Spleen (tissue), 11 donors: Measurements from ENCODE around the gene NSG1. TPM values are rescaled to one million over a fixed set of nuclear protein-coding genes. Genes with fewer than 3 reads are reported as not detected.

Experiments used
- DNase-seq: peaks from one replicate; pipeline ENCODE4 v3.0.0-alpha.2; 2020
- H3K27ac ChIP-seq, 8 donors: fragments of 200-600 bp; sonication (generic) in 7 of 8; 1 replicate in 4 of 8; 2 replicates in 4 of 8; pipeline versions ENCODE4 v1.5.0 to v1.8.0; 2016 to 2021; ENCODE audit warnings: inconsistent platforms in 4 of 8, mild to moderate bottlenecking in 4 of 8, moderate library complexity in 1 of 8
- H3K27me3 ChIP-seq, 7 donors: fragments of 200-600 bp; sonication (generic) in 6 of 7; replicated peaks in 1 of 7; 1 replicate in 4 of 7; 2 replicates in 3 of 7; pipeline versions ENCODE4 v1.5.0 to v1.8.0; 2016 to 2021; ENCODE audit warnings: inconsistent platforms in 3 of 7, mild to moderate bottlenecking in 1 of 7
- H3K36me3 ChIP-seq, 6 donors: fragments of 200-600 bp; sonication (generic) in 5 of 6; 1 replicate in 4 of 6; 2 replicates in 2 of 6; pipeline versions ENCODE4 v1.5.0 to v1.8.0; 2016 to 2021; ENCODE audit warnings: inconsistent platforms in 2 of 6
- H3K4me1 ChIP-seq, 6 donors: fragments of 200-600 bp; sonication (generic) in 5 of 6; 1 replicate in 3 of 6; 2 replicates in 3 of 6; pipeline versions ENCODE4 v1.5.0 to v1.8.0; 2016 to 2021; ENCODE audit warnings: inconsistent platforms in 3 of 6
- H3K4me3 ChIP-seq, 8 donors: fragments of 200-600 bp; sonication (generic) in 7 of 8; 1 replicate in 4 of 8; 2 replicates in 4 of 8; pipeline versions ENCODE4 v1.5.0 to v1.8.0; 2016 to 2021; ENCODE audit warnings: inconsistent platforms in 4 of 8, mild to moderate bottlenecking in 4 of 8, moderate library complexity in 2 of 8
- H3K9me3 ChIP-seq, 8 donors: fragments of 200-600 bp; sonication (generic) in 7 of 8; 1 replicate in 4 of 8; 2 replicates in 4 of 8; pipeline versions ENCODE4 v1.5.0 to v1.8.0; 2016 to 2021; ENCODE audit warnings: inconsistent platforms in 4 of 8
- CTCF ChIP-seq, 11 experiments: fragments of 200-600 bp in 7 of 11; fragments of 450-650 bp in 4 of 11; sonication (generic) in 4 of 11; IDR thresholded peaks in 8 of 11; conservative IDR thresholded peaks in 3 of 11; 1 replicate in 7 of 11; 2 replicates in 4 of 11; pipeline versions ENCODE4 v1.4.0 to v1.8.0; 2016 to 2021; ENCODE audit warnings: antibody characterized with exemption in 11 of 11, inconsistent platforms in 4 of 11, mild to moderate bottlenecking in 1 of 11
- POLR2A ChIP-seq, 3 donors: fragments of 450-650 bp; IDR thresholded peaks; one replicate each; pipeline ENCODE4 v1.5.1; 2017; ENCODE audit warnings: antibody characterized with exemption in 3 of 3, mild to moderate bottlenecking in 1 of 3
- POLR2AphosphoS5 ChIP-seq, 3 donors: sonication (generic); formaldehyde crosslinking; IDR thresholded peaks; one replicate each; pipeline ENCODE4 v1.5.1; 2017; ENCODE audit warnings: antibody characterized with exemption in 3 of 3
- WGBS, 5 donors: extraction: QIAGEN DNeasy Blood & Tissue Kit in 3 of 5; methylation state at CpG; one replicate each; pipeline versions ENCODE4 v1.1.5 to v1.1.7; 2013 to 2018; 5-methylcytosine and 5-hydroxymethylcytosine counted together
- intact Hi-C: fragments of 100-400 bp; cut with DNase I; formaldehyde crosslinking; loops from one replicate; pipeline ENCODE4 v1.15.0; 2023; ENCODE audit warnings: low total_unique reads
- polyA plus RNA-seq, 3 donors: library from polyadenylated mRNA; stranded (reverse); fragments of 200-250 nt; gene quantifications; one replicate each; pipeline ENCODE4 v1.2.1, GENCODE V29; 2013
- total RNA-seq, 7 donors: library from RNA; depleted of rRNA in 3 of 7; stranded (reverse); fragments of >200 nt in 3 of 7; fragmentation: NEBNext Ultra II Directional in 4 of 7; extraction: Animal tissue kit (Norgen Biotek cat#: 25700) in 4 of 7; gene quantifications; one replicate each; pipeline versions ENCODE4 v1.1.0 to v1.2.1, GENCODE V29; 2016 to 2021
- donor health status: healthy with polysubstance abuse.
- donor health status: DM: no; HTN: no; CAD: no; lungs with moderate emphysema.
- donor health status: DM: no; HTN: no; CAD: no.
- donor health status: Bipolar disorder and iron deficiency.
- donor health status: healthy.
- donor health status: DM: no; HTN: no; CAD: no.
- donor health status: DM: yes; HTN: yes; CAD: no.

NSG1 gene
- total and polyA plus RNA-seq, 10 donors: 0.22 to 4.1 (median 1.4) TPM

GRCh38 chr4:4423706-4424498 is 37.0 kb downstream of the NSG1 start:
- TF ChIP-seq POLR2AphosphoS5 (IDR thresholded peaks at IDR 0.05) (no peak), POLR2A (IDR thresholded peaks at IDR 0.05) (no peak), CTCF (IDR thresholded peaks at IDR 0.05 in 8 of 11, conservative IDR thresholded peaks at IDR 0.05 in 3 of 11) (no peak)
- intact Hi-C loops: no loop called here
- peaks cover 0 to 16% (median 0%) of the 10 kb centered on the region in 6 donors for H3K4me1 ChIP-seq
- H3K9me3 ChIP-seq: no peaks in the 10 kb centered on the region
- peaks cover 3 to 100% (median 62%) of the 10 kb centered on the region in 6 donors for H3K36me3 ChIP-seq
- DNase-seq: no peak
- no peaks in the 10 kb centered on the region for H3K27me3 ChIP-seq
- H3K4me3 ChIP-seq: no peak overlapping the region
- no peak overlapping the region for H3K27ac ChIP-seq
- 88 to 93% (median 92%) methylated on average over 9 of the region's 9 CpGs for whole genome bisulfite sequencing, 5 donors

GRCh38 chr4:4424499-4425115 is 37.7 kb downstream of the NSG1 start:
- 89 to 99% (median 92%) methylated on average over 8 of the region's 8 CpGs for WGBS, 5 donors
- DNase-seq: no peak
- Histone ChIP-seq H3K36me3 (peaks cover 2 to 100% (median 57%) of the 10 kb centered on the region in 6 donors), H3K4me1 (peaks cover 0 to 10% (median 0%) of the 10 kb centered on the region in 6 donors), H3K9me3 (no peaks in the 10 kb centered on the region), H3K27ac (no peak overlapping the region), H3K4me3 (no peak overlapping the region), H3K27me3 (no peaks in the 10 kb centered on the region)
- intact Hi-C loops: no loop called here
- no peak for TF ChIP-seq POLR2A (IDR thresholded peaks at IDR 0.05)
- TF ChIP-seq POLR2AphosphoS5 (IDR thresholded peaks at IDR 0.05): no peak
- no peak for TF ChIP-seq CTCF (IDR thresholded peaks at IDR 0.05 in 8 of 11, conservative IDR thresholded peaks at IDR 0.05 in 3 of 11)

- TF ChIP-seq POLR2A (IDR thresholded peaks at IDR 0.05): no peak
- TF ChIP-seq CTCF (IDR thresholded peaks at IDR 0.05 in 8 of 11, conservative IDR thresholded peaks at IDR 0.05 in 3 of 11): no peak
- TF ChIP-seq POLR2AphosphoS5 (IDR thresholded peaks at IDR 0.05): no peak
- peaks cover 0 to 100% (median 53%) of the 10 kb centered on the region in 6 donors for H3K36me3 ChIP-seq
- intact Hi-C loops: no loop called here
- H3K9me3 ChIP-seq: no peaks in the 10 kb centered on the region
- 85 to 95% (median 89%) methylated on average over 13 of the region's 13 CpGs for WGBS, 5 donors
- no peak for DNase-seq
- no peak overlapping the region for H3K4me3 ChIP-seq
- H3K27me3 ChIP-seq: no peaks in the 10 kb centered on the region
- H3K4me1 ChIP-seq: peaks cover 0 to 10% (median 0%) of the 10 kb centered on the region in 6 donors
- no peak overlapping the region for H3K27ac ChIP-seq
Measured at GRCh38 chr4:4425119-4425690, 38.3 kb downstream of the NSG1 start.

- Histone ChIP-seq H3K27me3 (no peaks in the 10 kb centered on the region), H3K9me3 (no peaks in the 10 kb centered on the region), H3K4me3 (no peak overlapping the region), H3K27ac (no peak overlapping the region), H3K36me3 (peaks cover 0 to 96% (median 48%) of the 10 kb centered on the region in 6 donors), H3K4me1 (peaks cover 0 to 10% (median 0%) of the 10 kb centered on the region in 6 donors)
- intact Hi-C loops: no loop called here
- TF ChIP-seq POLR2AphosphoS5 (IDR thresholded peaks at IDR 0.05) (no peak), POLR2A (IDR thresholded peaks at IDR 0.05) (no peak), CTCF (IDR thresholded peaks at IDR 0.05 in 8 of 11, conservative IDR thresholded peaks at IDR 0.05 in 3 of 11) (no peak)
- 85 to 96% (median 89%) methylated on average over 7 of the region's 7 CpGs for WGBS, 5 donors
- DNase-seq: no peak
Measured at GRCh38 chr4:4425696-4426095, 38.8 kb downstream of the NSG1 start.
